PC-9 (cell line): ENCODE measurements around the gene F2RL3. TPM values are rescaled to one million over a fixed set of nuclear protein-coding genes. Genes with fewer than 3 reads are reported as not detected.
A peak's percentile ranks its signal among the peaks of the same experiment; 100 is the strongest.

Experiments used
- BruUV-seq: library from RNA; stranded (reverse); fragments of 400-500 nt; replicated peaks from 2 replicates; lab custom pipeline; 2021; lab: Mats Ljungman, UMichigan
- CTCF ChIA-PET: fragments of 300-600 bp; sonication (Branson Sonifier 250); formaldehyde crosslinking; loops from one replicate; lab custom pipeline; 2022; ENCODE audit warnings: antibody characterized with exemption; lab: Charles Lee
- POLR2A ChIA-PET: fragments of 300-600 bp; sonication (Branson Sonifier 250); formaldehyde crosslinking; loops from one replicate; lab custom pipeline; 2022; ENCODE audit warnings: antibody characterized with exemption; ENCODE audit not compliant: unreplicated experiment; lab: Charles Lee
- DNase-seq, 2 experiments: peaks; one replicate each; pipeline versions ENCODE4 v3.0.0 to v3.0.0-alpha.2; 2015 to 2022; ENCODE audit warnings: mixed read lengths in 1 of 2
- H2AFZ ChIP-seq: fragments of 200-600 bp; sonication (generic); 2 replicates; pipeline ENCODE4 v1.8.1; 2017; ENCODE audit warnings: antibody characterized with exemption
- H3F3A ChIP-seq: fragments of 200-600 bp; sonication (generic); 2 replicates; pipeline ENCODE4 v1.8.1; 2017; ENCODE audit warnings: antibody characterized with exemption, mild to moderate bottlenecking, low read depth; ENCODE audit not compliant: insufficient read depth
- H3K27ac ChIP-seq: fragments of 200-600 bp; sonication (generic); 2 replicates; pipeline ENCODE4 v1.6.1; 2016; ENCODE audit warnings: mixed run types
- H3K27me3 ChIP-seq: fragments of 200-600 bp; sonication (generic); 2 replicates; pipeline ENCODE4 v1.6.1; 2016; ENCODE audit warnings: low read depth, mixed run types; ENCODE audit not compliant: insufficient read depth
- H3K36me3 ChIP-seq: fragments of 200-600 bp; sonication (generic); 2 replicates; pipeline ENCODE4 v1.6.1; 2016; ENCODE audit warnings: low read depth, mixed run types
- H3K4me1 ChIP-seq: fragments of 200-600 bp; sonication (generic); replicated peaks from 2 replicates; pipeline ENCODE4 v1.6.1; 2016; ENCODE audit warnings: mixed run types; ENCODE audit not compliant: insufficient read depth
- H3K4me2 ChIP-seq: fragments of 200-600 bp; sonication (generic); 2 replicates; pipeline ENCODE4 v1.6.1; 2017; ENCODE audit warnings: mixed run types
- H3K4me3 ChIP-seq: fragments of 200-600 bp; sonication (generic); 2 replicates; pipeline ENCODE4 v1.6.1; 2016; ENCODE audit warnings: mixed run types
- H3K79me2 ChIP-seq: fragments of 200-600 bp; sonication (generic); 2 replicates; pipeline ENCODE4 v1.6.1; 2017; ENCODE audit warnings: low read depth, mixed run types
- H3K9me2 ChIP-seq: fragments of 200-600 bp; sonication (generic); 2 replicates; pipeline ENCODE4 v1.8.1; 2017; ENCODE audit warnings: mild to moderate bottlenecking; ENCODE audit not compliant: insufficient read depth
- H3K9me3 ChIP-seq: fragments of 200-600 bp; sonication (generic); 2 replicates; pipeline ENCODE4 v1.8.1; 2016; ENCODE audit warnings: low read depth; ENCODE audit not compliant: insufficient read depth
- H4K20me1 ChIP-seq: fragments of 200-600 bp; sonication (generic); 2 replicates; pipeline ENCODE4 v1.8.1; 2017; ENCODE audit not compliant: insufficient read depth
- CTCF ChIP-seq: fragments of 200-600 bp; sonication (generic); conservative IDR thresholded peaks from 2 replicates; pipeline ENCODE4 v1.6.1; 2017; ENCODE audit warnings: mixed run types, antibody characterized with exemption, mild to moderate bottlenecking, moderate library complexity
- EZH2 ChIP-seq: fragments of 200-600 bp; sonication (generic); IDR thresholded peaks from 2 replicates; pipeline ENCODE4 v1.8.0; 2017; ENCODE audit warnings: antibody characterized with exemption, low read depth
- intact Hi-C: fragments of 100-400 bp; cut with micrococcal nuclease; formaldehyde crosslinking; loops from one replicate; pipeline ENCODE4 v1.10.0; 2022; ENCODE audit not compliant: unreplicated experiment
- total RNA-seq: library from RNA; stranded (reverse); gene quantifications from 2 replicates; pipeline ENCODE4 v1.2.3, GENCODE V29; 2021

Gene F2RL3
- total RNA-seq, 1 experiment from 2014 or later: not detected

- Histone ChIP-seq H3K79me2 (no peaks in the 10 kb centered on the region), H3K9me2 (no peaks in the 10 kb centered on the region), H2AFZ (no peak overlapping the region), H3F3A (no peaks in the 10 kb centered on the region), H3K4me1 (no peaks in the 10 kb centered on the region), H3K4me3 (no peak overlapping the region), H3K4me2 (no peak overlapping the region), H3K27me3 (no peaks in the 10 kb centered on the region), H3K9me3 (0 out of 2 replicates have a peak, but pooled peaks cover 6% of the 10 kb centered on the region), H3K27ac (no peak overlapping the region), H4K20me1 (no peaks in the 10 kb centered on the region), H3K36me3 (peaks cover 7% of the 10 kb centered on the region; the same call in 1 of the 2 replicates)
- POLR2A ChIA-PET: no interaction called here
- TF ChIP-seq CTCF: no peak
- TF ChIP-seq EZH2: no peak
- DNase-seq: peak in 1 of 2 experiments; percentile 25
- CTCF ChIA-PET: no interaction called here
- intact Hi-C loops: no loop called here
- BruUV-seq: no TSS peak
Measured at GRCh38 chr19:16928916-16929315, 40.1 kb downstream of the F2RL3 start.

- ChIA-PET POLR2A (no interaction called here), CTCF (no interaction called here)
- Histone ChIP-seq H3K9me2 (no peaks in the 10 kb centered on the region), H4K20me1 (no peaks in the 10 kb centered on the region), H3K36me3 (peaks cover 18% of the 10 kb centered on the region), H3K79me2 (no peaks in the 10 kb centered on the region), H3K4me1 (no peaks in the 10 kb centered on the region), H3K27me3 (no peaks in the 10 kb centered on the region), H3K27ac (no peak overlapping the region), H2AFZ (no peak overlapping the region), H3K9me3 (peaks cover 22% of the 10 kb centered on the region), H3F3A (no peaks in the 10 kb centered on the region), H3K4me2 (no peak overlapping the region), H3K4me3 (no peak overlapping the region)
- no TSS peak for BruUV-seq
- intact Hi-C loops: no loop called here
- peak in 1 of 2 experiments; percentile 23 for DNase-seq
- no peak for TF ChIP-seq EZH2
- TF ChIP-seq CTCF: no peak
Measured at GRCh38 chr19:16930753-16931152, 42.0 kb downstream of the F2RL3 start.

- no peaks in the 10 kb centered on the region for H3K27me3 ChIP-seq
- POLR2A ChIA-PET: no interaction called here
- H3F3A ChIP-seq: no peaks in the 10 kb centered on the region
- BruUV-seq: no TSS peak
- no peak overlapping the region for H3K27ac ChIP-seq
- no peaks in the 10 kb centered on the region for H3K79me2 ChIP-seq
- H3K4me2 ChIP-seq: no peak overlapping the region
- H4K20me1 ChIP-seq: no peaks in the 10 kb centered on the region
- H3K9me3 ChIP-seq: peaks cover 22% of the 10 kb centered on the region
- no peaks in the 10 kb centered on the region for H3K9me2 ChIP-seq
- peak in 1 of 2 experiments; percentile 20 for DNase-seq
- TF ChIP-seq EZH2: no peak
- no peak for TF ChIP-seq CTCF
- CTCF ChIA-PET: no interaction called here
- intact Hi-C loops: no loop called here
- H2AFZ ChIP-seq: no peak overlapping the region
- no peak overlapping the region for H3K4me3 ChIP-seq
- H3K36me3 ChIP-seq: peaks cover 18% of the 10 kb centered on the region
- H3K4me1 ChIP-seq: no peaks in the 10 kb centered on the region
Measured at GRCh38 chr19:16931306-16931705, 42.5 kb downstream of the F2RL3 start.
